MM.1S (cell line): Measurements from ENCODE around the gene SH3BGR.

ENCODE experiments used
- EZH2 ChIP-seq: fragments of 300-600 bp; sonication (generic); optimal IDR thresholded peaks from 2 replicates; pipeline ENCODE3; 2017; ENCODE audit warnings: low read depth, mild to moderate bottlenecking, antibody characterized with exemption, low read length, mixed read lengths
- EZH2phosphoT487 ChIP-seq: fragments of 300-600 bp; sonication (generic); IDR thresholded peaks from 2 replicates; pipeline ENCODE4 v1.6.1; 2018; ENCODE audit warnings: antibody characterized with exemption, low read length
- TF ChIP-seq, protein P1 (sequence below): fragments of 300-600 bp; sonication (generic); IDR thresholded peaks from 2 replicates; pipeline ENCODE4 v1.5.1; 2016; ENCODE audit warnings: antibody characterized with exemption, low read length, mixed read lengths

DNA sequence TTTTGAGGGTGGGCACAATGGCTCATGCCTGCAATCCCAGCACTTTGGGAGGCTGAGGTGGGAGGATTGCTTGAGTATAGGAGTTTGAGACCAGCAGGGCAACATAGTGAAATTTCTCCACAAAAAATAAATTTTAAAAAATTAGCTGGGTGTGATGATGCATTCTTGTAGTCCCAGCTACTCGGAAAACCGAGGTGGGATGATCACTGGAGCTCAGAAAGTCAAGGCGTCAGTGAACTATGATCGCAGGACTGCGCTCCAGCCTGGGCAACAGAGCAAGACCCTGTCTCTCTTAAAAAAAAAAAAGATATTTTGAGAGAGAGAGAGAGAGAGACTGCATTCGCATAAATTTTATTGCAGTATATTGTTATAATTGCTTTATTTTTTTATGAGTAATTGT is 85.1 kb downstream of the SH3BGR start:
- TF ChIP-seq, protein P1, sequence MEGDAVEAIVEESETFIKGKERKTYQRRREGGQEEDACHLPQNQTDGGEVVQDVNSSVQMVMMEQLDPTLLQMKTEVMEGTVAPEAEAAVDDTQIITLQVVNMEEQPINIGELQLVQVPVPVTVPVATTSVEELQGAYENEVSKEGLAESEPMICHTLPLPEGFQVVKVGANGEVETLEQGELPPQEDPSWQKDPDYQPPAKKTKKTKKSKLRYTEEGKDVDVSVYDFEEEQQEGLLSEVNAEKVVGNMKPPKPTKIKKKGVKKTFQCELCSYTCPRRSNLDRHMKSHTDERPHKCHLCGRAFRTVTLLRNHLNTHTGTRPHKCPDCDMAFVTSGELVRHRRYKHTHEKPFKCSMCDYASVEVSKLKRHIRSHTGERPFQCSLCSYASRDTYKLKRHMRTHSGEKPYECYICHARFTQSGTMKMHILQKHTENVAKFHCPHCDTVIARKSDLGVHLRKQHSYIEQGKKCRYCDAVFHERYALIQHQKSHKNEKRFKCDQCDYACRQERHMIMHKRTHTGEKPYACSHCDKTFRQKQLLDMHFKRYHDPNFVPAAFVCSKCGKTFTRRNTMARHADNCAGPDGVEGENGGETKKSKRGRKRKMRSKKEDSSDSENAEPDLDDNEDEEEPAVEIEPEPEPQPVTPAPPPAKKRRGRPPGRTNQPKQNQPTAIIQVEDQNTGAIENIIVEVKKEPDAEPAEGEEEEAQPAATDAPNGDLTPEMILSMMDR = no peak
- TF ChIP-seq EZH2 (no peak), EZH2phosphoT487 (no peak)
